Adrenal gland (tissue), 5 donors: ENCODE data around the gene RIT2.

ENCODE experiments used
- POLR2A ChIP-seq, 2 donors: fragments of 450-650 bp; IDR thresholded peaks; one replicate each; pipeline ENCODE4 v1.6.1; 2017; ENCODE audit warnings: antibody characterized with exemption in 2 of 2, mild to moderate bottlenecking in 2 of 2, moderate library complexity in 1 of 2
- TF ChIP-seq, protein P1 (sequence below), 6 experiments: fragments of 450-650 bp in 4 of 6; fragments of 200-600 bp in 2 of 6; sonication (generic) in 1 of 6; IDR thresholded peaks; 1 replicate in 5 of 6; 2 replicates in 1 of 6; pipeline versions ENCODE4 v1.5.1 to v1.8.0; 2016 to 2021; ENCODE audit warnings: antibody characterized with exemption in 6 of 6, mild to moderate bottlenecking in 2 of 6, moderate library complexity in 1 of 6
- donor health status: DM: no; HTN: no; CAD: no.

DNA sequence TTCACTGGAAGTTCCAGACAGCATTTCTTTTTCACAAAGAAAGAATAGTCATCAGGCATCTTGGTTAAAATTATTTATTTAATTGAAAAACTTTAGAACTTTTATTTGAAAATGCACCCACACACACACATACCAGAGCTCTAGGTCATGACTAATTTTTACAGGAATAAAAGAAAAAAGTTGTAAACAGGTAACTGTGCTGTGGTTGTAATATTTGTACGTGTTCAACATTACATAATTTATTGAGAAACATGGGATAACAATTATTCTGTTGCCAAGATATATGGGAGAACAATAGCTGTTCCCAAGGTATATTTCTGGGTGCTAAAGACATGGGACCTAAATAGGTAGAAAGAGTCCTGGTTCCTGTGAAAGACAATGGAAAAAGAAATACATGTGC lies 104.9 kb downstream of the RIT2 start:
- TF ChIP-seq, protein P1, sequence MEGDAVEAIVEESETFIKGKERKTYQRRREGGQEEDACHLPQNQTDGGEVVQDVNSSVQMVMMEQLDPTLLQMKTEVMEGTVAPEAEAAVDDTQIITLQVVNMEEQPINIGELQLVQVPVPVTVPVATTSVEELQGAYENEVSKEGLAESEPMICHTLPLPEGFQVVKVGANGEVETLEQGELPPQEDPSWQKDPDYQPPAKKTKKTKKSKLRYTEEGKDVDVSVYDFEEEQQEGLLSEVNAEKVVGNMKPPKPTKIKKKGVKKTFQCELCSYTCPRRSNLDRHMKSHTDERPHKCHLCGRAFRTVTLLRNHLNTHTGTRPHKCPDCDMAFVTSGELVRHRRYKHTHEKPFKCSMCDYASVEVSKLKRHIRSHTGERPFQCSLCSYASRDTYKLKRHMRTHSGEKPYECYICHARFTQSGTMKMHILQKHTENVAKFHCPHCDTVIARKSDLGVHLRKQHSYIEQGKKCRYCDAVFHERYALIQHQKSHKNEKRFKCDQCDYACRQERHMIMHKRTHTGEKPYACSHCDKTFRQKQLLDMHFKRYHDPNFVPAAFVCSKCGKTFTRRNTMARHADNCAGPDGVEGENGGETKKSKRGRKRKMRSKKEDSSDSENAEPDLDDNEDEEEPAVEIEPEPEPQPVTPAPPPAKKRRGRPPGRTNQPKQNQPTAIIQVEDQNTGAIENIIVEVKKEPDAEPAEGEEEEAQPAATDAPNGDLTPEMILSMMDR (IDR thresholded peaks at IDR 0.05), result no peak
- no peak for TF ChIP-seq POLR2A (IDR thresholded peaks at IDR 0.05)
